Right lobe of liver (tissue), 6 donors: ENCODE results near the gene PSMB9. TPM values are rescaled to one million over a fixed set of nuclear protein-coding genes. Genes with fewer than 3 reads are reported as not detected.

Experiments
- ATAC-seq, 4 donors: fragments of 200-7000 bp; cut with Tn5 transposase; one replicate each; pipeline ENCODE4 v1.9.1; 2020; ENCODE audit warnings: mild to moderate bottlenecking in 4 of 4, moderate library complexity in 4 of 4
- DNase-seq, 3 donors: peaks; one replicate each; pipeline ENCODE4 v3.0.0-alpha.2; 2020
- H3K27ac ChIP-seq, 3 donors: fragments of 200-600 bp; one replicate each; pipeline ENCODE4 v1.8.0; 2022
- H3K27me3 ChIP-seq, 2 donors: fragments of 200-600 bp; one replicate each; pipeline ENCODE4 v1.8.0; 2022
- H3K36me3 ChIP-seq, 4 donors: fragments of 200-600 bp; sonication (generic) in 1 of 4; one replicate each; pipeline versions ENCODE4 v1.5.1 to v1.8.0; 2017 to 2022; ENCODE audit warnings: control low read depth in 1 of 4
- H3K4me1 ChIP-seq, 4 donors: fragments of 200-600 bp; sonication (generic) in 1 of 4; one replicate each; pipeline versions ENCODE4 v1.5.1 to v1.8.0; 2017 to 2022; ENCODE audit warnings: control low read depth in 1 of 4
- H3K4me3 ChIP-seq, 3 donors: fragments of 200-600 bp; one replicate each; pipeline ENCODE4 v1.8.0; 2022
- H3K9me3 ChIP-seq, 4 donors: fragments of 200-600 bp; sonication (generic) in 1 of 4; one replicate each; pipeline versions ENCODE4 v1.5.1 to v1.8.0; 2017 to 2022; ENCODE audit warnings: control low read depth in 1 of 4
- CTCF ChIP-seq, 4 donors: fragments of 200-600 bp in 3 of 4; fragments of 450-650 bp in 1 of 4; IDR thresholded peaks; one replicate each; pipeline versions ENCODE4 v1.5.1 to v1.8.0; 2016 to 2022; ENCODE audit warnings: antibody characterized with exemption in 4 of 4, mild to moderate bottlenecking in 2 of 4
- POLR2A ChIP-seq: fragments of 450-650 bp; IDR thresholded peaks from one replicate; pipeline ENCODE4 v1.6.1; 2017; ENCODE audit warnings: antibody characterized with exemption, mild to moderate bottlenecking
- WGBS: methylation state at CpG from one replicate; pipeline ENCODE4 v1.1.6; 2018; ENCODE audit warnings: low coverage, low lambda C conversion rate; ENCODE audit not compliant: insufficient coverage; ENCODE audit errors: missing lambda C conversion rate; 5-methylcytosine and 5-hydroxymethylcytosine counted together
- intact Hi-C, 2 donors: fragments of 100-400 bp; cut with DNase I; formaldehyde crosslinking; loops; one replicate each; pipeline versions ENCODE4 v1.11.2 to v1.14.1; 2022
- total RNA-seq, 6 experiments: library from RNA; depleted of rRNA in 2 of 6; stranded (reverse); fragments of >200 nt in 2 of 6; fragmentation: NEBNext Ultra II Directional in 3 of 6; extraction: Animal tissue kit (Norgen Biotek cat#: 25700) in 3 of 6; gene quantifications; one replicate each; pipeline versions ENCODE4 v1.1.0 to v1.2.4, GENCODE V29; 2016 to 2023
- donor health status: DM: no; HTN: yes; CAD: no.
- donor health status: DM: no; HTN: no; CAD: no.
- donor health status: DM: no; HTN: no; CAD: no.
- donor health status: DM: no; HTN: yes; CAD: no.
- donor health status: DM: no; HTN: yes; CAD: no.

PSMB9 gene
- total RNA-seq, 6 experiments from 2014 or later = 7.1 to 33.2 (median 18.0) TPM

DNA sequence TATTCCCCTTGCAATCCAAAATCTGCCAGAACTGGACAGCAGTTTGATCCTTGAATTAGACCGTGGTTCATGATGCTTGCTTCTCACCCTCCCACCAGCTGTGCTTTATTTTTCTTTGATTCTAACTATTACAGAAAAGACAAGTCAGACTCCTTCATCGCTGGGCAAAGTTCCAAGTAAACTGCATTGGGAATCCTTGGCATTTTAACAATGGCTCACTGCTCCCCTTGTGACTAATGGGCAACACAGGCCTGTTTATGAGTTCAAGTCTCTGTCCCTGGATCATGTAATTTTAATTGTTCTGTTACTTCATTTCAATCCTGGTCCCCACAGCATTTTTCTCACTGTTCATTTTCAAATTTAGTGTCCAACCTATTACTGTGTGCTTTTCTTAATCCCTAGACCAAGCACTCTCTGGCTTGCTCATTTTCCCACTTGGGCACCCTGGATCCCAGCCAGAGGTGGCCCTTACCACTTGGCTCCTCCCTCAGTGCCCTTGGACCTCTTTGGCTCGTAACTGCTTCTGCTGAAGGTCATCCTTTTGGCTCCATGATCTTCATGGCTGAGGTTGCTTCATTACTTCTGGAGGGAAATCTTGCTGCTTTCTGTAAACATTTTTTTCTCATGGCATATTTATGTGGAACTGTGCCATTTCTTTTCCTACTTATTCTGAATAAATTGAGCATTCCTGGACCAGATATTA is 32.8 kb downstream of the PSMB9 start:
- ATAC-seq = no peak
- no peak for TF ChIP-seq POLR2A
- no peak for TF ChIP-seq CTCF (IDR thresholded peaks at IDR 0.05)
- Histone ChIP-seq H3K4me3 (no peak overlapping the region), H3K36me3 (no peaks in the 10 kb centered on the region), H3K27ac (no peak overlapping the region), H3K27me3 (no peaks in the 10 kb centered on the region), H3K4me1 (no peaks in the 10 kb centered on the region), H3K9me3 (no peaks in the 10 kb centered on the region)
- 33% methylated on average over 3 of the region's 3 CpGs for WGBS
- intact Hi-C loops = loop anchor here in 1 of 2 donors (10.0 kb wide), 1 partner anchor 48 kb away; no protein-coding TSS in a partner anchor
- no peak for DNase-seq

GRCh38 chr6:32887616-32888015 is 33.6 kb downstream of the PSMB9 start:
- no peak overlapping the region for H3K4me3 ChIP-seq
- 74% methylated on average over 5 of the region's 5 CpGs for WGBS

DNA sequence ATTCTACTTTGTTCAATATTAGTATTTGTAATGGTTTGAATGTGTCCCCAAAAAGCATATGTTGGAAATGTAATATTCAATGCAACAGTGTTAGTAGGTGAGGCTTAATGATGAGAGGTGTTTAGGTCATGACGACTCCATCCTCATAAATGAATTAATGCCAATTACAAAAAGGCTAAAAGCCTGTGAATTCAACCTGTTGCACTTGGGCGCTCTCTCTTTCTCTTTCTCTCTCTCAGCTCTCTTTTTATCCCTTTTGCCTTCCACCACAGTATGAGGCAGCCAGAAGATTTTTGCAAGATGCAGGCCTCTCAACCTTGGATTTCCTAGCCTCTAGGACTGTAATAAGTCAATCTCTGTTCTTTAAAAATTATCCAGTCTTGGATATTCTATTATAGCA is 34.6 kb downstream of the PSMB9 start:
- DNase-seq (no peak), ATAC-seq (no peak)
- Histone ChIP-seq H3K27me3 (no peaks in the 10 kb centered on the region), H3K27ac (no peak overlapping the region), H3K36me3 (no peaks in the 10 kb centered on the region), H3K9me3 (no peaks in the 10 kb centered on the region), H3K4me1 (no peaks in the 10 kb centered on the region), H3K4me3 (no peak overlapping the region)
- intact Hi-C loops = loop anchor here in 1 of 2 donors (10.0 kb wide), 1 partner anchor 46 kb away; no protein-coding TSS in a partner anchor
- TF ChIP-seq POLR2A = no peak
- 45% methylated on average over 1 of the region's 2 CpGs for WGBS

More at GRCh38 chr6:32887616-32888015, 33.6 kb downstream of the PSMB9 start:
- TF ChIP-seq POLR2A (no peak), CTCF (IDR thresholded peaks at IDR 0.05) (no peak)
- Histone ChIP-seq H3K27ac (no peak overlapping the region), H3K4me1 (no peaks in the 10 kb centered on the region), H3K9me3 (no peaks in the 10 kb centered on the region), H3K27me3 (no peaks in the 10 kb centered on the region), H3K36me3 (no peaks in the 10 kb centered on the region)
- ATAC-seq (no peak), DNase-seq (no peak)
- intact Hi-C loops = loop anchor here in 1 of 2 donors (10.0 kb wide), 1 partner anchor 47 kb away; no protein-coding TSS in a partner anchor

- no peak for DNase-seq
- WGBS = 24% methylated on average over 1 of the region's 1 CpG
- no peak for ATAC-seq
- no peaks in the 10 kb centered on the region for H3K4me1 ChIP-seq
- H3K4me3 ChIP-seq = no peak overlapping the region
- TF ChIP-seq POLR2A (no peak), CTCF (IDR thresholded peaks at IDR 0.05) (no peak)
- intact Hi-C loops = loop anchor here in 1 of 2 donors (10.0 kb wide), 1 partner anchor 45 kb away; no protein-coding TSS in a partner anchor
- H3K27me3 ChIP-seq = no peaks in the 10 kb centered on the region
- no peaks in the 10 kb centered on the region for H3K36me3 ChIP-seq
- H3K27ac ChIP-seq = no peak overlapping the region
- H3K9me3 ChIP-seq = no peaks in the 10 kb centered on the region
Observed at GRCh38 chr6:32889533-32889932, 35.5 kb downstream of the PSMB9 start.

GRCh38 chr6:32890831-32891230 is 36.8 kb downstream of the PSMB9 start:
- DNase-seq = no peak
- Histone ChIP-seq H3K9me3 (no peaks in the 10 kb centered on the region), H3K36me3 (no peaks in the 10 kb centered on the region), H3K4me3 (no peak overlapping the region), H3K4me1 (peaks cover 0 to 6% (median 2%) of the 10 kb centered on the region in 4 donors), H3K27ac (no peak overlapping the region), H3K27me3 (no peaks in the 10 kb centered on the region)
- ATAC-seq = no peak
- 42% methylated on average over 1 of the region's 1 CpG for WGBS
- TF ChIP-seq CTCF (IDR thresholded peaks at IDR 0.05) = no peak
- no peak for TF ChIP-seq POLR2A
- intact Hi-C loops = no loop called here
